NCI-H1694 (cell line): Measurements from ENCODE around the gene ITGB6.

Experiments
- DNase-seq: peaks from one replicate; lab custom pipeline; 2025; lab: John Stamatoyannopoulos, UW

ITGB6 gene

DNA sequence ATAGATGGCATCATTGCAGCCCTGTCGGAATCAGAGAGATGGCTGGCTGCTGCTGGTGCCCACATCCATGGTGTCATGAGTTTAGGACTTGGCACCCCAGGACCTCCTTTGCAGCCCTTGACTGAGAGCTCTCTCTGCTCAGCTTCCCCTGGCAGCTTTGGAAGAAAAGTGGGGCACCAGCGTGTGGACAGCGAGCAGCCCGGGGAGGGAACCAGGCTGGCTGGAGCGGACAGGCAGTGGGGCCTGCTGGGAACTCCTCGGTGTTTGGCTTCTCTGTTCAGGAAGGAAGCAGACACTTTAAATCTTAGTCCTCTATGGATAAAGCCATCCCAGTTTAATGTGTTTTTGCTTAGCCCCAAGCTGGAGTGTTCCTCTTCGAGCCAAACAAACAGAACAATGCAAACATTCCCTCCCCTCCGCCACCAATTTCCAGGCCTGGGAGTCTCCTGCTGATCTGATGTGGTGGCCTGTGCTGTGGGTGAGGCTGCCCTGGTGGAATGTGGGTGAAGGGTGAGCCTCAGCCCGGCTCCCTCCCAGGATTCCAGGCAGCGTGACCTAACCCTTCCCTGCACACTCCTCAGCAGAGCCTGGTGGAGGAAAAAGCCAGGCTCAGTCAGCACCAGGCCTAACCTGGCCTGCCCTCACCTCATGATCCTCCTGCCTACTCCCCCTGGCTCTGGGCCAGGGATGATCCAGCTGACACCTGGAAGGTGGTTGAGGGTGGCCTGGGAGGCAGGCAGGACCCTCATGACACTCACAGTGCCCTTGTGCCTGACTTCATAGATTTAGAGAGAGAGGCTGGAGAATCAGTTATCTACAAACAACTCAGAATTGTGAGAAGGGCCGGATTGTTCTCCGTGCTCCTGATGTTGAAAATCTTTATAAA, 21.6 kb upstream of the ITGB6 start:
- DNase-seq = no peak

DNA sequence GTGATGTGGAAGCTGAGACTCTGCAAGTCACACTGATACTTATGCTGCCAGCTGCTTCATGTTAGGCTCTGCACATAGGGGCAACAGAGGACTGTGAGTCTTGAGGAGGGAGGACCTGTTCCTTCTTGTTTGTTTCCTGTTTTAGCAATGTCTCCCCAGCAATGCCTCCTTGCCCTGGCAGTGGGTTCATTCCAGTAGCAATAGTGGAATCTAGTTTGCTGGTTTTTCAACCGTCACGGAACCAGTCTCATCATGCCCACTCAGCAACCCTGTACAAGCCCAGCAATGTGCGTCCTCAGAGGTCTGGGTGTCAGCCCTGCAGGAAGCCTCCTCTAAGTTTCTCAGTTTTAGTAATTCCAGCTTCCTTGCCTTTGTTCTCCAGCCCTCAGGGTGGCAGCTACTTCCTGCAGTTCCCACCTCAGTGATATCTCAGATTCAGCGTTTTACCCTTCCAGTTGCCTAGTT, 20.5 kb upstream of the ITGB6 start:
- no peak for DNase-seq

GRCh38 chr2:160220026-160220425, 20.0 kb upstream of the ITGB6 start:
- DNase-seq = no peak

- DNase-seq = no peak
Observed at GRCh38 chr2:160214461-160215445, 14.7 kb upstream of the ITGB6 start.

GRCh38 chr2:160213511-160213910, 13.4 kb upstream of the ITGB6 start:
- no peak for DNase-seq

DNA sequence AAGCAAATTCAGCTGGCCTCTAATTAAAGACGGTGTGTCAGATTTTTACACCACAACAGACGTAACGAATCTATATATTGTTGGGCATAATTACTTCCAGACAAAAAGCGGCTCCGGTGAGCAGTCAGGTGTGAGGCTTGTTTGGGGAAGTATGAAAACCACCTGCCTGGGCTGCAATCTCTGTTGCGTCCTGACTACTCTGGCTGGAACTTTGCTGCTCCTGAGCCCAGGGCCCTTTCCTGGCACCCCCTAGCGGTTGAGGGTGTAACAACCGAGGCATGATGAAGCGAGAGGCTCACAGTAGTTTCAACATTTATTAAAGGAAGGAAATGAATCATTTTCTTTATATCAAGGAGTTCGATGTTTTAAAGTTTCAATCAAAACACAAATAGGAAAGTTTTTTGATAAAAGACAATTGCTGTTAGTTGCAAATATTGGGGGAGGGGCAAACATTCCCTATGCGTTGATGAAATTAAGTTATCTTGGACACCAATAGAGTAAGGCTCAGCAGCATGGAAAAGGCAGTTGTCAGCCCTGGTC, 10.6 kb upstream of the ITGB6 start:
- peak; percentile 49 for DNase-seq

GRCh38 chr2:160209516-160209856, 9.4 kb upstream of the ITGB6 start:
- DNase-seq = no peak

- no peak for DNase-seq
Observed at GRCh38 chr2:160208655-160209515, 8.8 kb upstream of the ITGB6 start.

DNA sequence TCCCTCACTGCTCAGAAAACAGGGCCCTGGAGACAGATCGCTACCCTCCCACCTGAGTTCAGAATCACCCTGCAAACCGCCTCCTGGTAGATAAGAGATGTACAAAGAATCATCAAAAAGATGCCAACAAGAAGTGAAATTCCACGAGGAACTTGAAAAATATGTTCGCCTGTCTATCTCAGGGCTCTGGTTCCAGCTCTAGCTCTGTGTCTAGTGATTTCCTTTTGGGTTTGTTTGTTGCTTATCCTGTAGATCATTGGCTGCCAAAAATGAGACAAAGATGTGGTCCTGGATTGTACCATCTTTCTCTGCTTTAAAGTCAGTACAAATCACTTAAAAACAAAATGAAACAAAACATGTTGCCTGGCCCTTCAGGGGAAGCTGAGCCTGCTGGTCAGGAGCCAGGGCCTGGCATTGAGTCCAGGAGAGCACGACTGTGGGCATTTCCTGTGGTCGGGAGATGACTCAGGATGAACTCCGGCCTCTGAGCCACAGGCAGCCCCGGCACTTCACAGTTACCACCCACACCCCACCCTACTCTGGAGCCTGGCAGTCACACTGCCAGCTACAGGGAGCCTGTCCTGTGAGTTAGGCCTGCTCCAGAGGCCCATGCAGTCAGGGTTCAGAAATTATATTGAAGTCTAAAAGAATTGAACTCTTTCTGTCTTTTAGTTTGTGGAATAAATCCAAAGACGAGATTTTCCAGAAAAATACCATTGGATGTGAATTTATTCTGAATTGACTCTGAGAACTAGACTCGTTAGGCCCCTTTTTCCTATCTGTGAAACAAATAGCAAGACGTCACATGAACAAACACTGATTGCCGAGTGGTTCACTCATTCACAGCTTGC, 8.0 kb upstream of the ITGB6 start:
- DNase-seq = no peak

DNA sequence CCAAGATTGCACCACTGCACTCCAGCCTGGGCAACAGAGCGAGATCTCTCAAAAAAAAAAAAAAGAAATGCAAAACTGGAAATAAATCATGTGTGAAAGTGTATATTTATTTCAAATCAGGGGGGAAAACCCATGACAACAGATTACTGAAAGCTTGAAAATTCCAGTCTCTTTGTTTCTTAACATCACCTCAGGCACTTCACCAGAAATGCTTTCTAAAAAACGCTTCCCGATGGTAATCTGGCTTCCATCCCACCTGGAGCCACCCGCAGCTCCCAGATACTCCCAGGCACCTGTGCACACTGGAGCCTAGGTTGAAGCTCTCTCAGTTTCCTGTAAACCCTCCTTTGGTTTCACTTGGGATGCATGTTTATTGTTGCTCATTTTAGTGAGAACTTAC, 7.2 kb upstream of the ITGB6 start:
- DNase-seq = no peak

GRCh38 chr2:160206436-160206835, 6.4 kb upstream of the ITGB6 start:
- DNase-seq = no peak

DNA sequence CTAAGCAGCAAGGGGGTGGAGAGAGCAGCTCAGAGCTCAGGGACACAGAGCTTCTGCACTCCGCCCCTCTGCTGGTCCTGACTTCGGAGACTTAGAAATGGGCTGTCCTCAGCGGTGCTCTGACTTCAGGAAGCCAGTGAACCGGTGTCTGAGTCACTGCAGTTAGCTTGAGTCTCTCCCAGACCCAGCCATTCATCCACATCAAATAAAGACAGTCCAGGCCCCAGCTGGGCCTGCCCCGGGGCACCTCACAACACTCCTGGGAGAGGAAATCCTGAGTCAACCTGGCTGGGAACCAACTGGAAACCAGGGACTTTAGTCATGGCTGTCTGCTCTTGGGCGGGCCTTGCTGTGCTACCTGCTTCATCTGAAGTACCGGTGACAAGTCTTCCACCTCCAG, 5.4 kb upstream of the ITGB6 start:
- no peak for DNase-seq

- DNase-seq = no peak
Observed at GRCh38 chr2:160203422-160203821, 3.4 kb upstream of the ITGB6 start.

DNA sequence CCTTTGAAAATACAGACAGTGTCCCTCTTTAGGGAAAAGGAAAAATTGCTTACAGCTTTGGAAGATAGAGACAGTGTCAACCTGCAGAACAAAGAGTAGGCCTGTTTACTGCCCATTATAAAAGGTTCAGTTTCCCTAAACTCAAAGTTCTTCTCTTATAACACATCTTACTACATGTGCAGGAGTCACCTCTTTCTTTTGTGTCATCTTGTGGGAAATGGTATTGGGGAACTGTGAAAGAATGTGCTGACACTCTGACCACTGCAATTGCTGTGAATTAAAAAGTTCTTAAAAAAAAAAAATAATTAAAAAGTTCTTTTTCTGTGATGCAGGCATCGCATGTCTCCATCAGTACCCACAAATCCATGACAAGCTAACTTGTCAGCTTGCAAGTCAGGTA, 2.9 kb upstream of the ITGB6 start:
- no peak for DNase-seq

- no peak for DNase-seq
Observed at GRCh38 chr2:160201849-160202539, 1.9 kb upstream of the ITGB6 start.

- no peak for DNase-seq
Observed at GRCh38 chr2:160200921-160201320, 849 bp upstream of the ITGB6 start.

DNA sequence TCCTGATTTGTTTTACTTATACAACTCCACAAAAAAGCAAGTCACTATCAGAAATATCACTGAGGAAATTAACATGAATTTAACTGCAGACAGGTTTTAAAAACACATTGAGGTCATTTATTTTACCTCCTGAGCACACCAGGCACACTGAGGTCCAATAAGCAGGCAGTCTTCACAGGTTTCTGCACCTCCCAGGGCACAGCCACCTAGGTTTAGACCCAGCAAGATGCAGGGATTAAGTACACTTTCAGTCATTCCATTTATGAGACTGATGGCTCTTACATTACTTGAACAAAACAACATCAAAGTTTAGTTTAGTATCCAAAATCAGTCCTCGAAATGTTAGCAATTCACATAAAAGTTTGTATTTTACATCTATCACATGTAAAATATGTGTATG, 1.0 kb downstream of the ITGB6 start:
- DNase-seq = no peak

DNA sequence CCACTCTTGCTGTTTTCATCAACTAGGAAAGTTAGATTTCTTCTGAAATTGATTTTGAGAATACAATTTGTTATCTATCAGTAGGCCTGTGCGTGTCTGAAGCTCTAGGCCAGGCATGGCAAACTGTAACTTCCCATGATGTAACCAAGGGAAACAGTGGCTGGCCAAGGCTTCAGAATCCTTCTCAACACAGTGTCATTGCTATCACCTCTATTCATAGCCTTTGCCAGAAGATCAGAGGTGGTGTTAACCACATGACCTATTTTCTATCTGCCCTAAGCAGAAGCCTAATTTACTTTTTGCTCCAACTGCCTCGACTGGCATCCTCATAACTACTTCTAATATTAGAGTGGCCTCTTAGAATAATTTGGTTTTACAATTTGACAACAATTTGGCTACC, 2.5 kb downstream of the ITGB6 start:
- DNase-seq = no peak

GRCh38 chr2:160194946-160195345, 5.1 kb downstream of the ITGB6 start:
- DNase-seq = no peak

DNA sequence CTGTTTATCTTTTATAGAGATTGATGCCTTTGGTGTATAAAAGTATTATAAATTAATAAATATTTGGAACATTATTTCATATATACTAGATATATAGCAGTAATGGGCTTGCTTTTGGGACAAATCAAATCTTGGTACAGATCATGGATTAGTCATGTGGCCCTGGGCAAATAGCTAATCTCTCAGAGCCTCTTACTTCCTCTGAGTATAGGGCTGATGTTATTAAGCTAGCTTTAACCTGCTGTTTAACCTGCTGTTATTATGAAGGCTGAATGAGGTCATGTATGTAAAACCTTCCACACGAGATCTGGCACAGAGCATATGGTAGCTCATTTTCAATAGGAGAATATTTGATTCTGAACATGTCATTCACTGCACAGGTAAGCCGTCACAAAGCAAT, 5.7 kb downstream of the ITGB6 start:
- no peak for DNase-seq
